Globus pallidus (tissue), 1 donor: Measurements from ENCODE around the gene INPP5D.

Experiments
- DNase-seq: peaks from one replicate; pipeline ENCODE4 v3.0.0-alpha.2; 2015; ENCODE audit warnings: low spot score

INPP5D gene

GRCh38 chr2:233209533-233210171, 149.5 kb downstream of the INPP5D start:
- DNase-seq = no peak

- DNase-seq = no peak
These were observed 150.1 kb downstream of the INPP5D start for GRCh38 chr2:233210281-233210680.

GRCh38 chr2:233210843-233211547, 150.9 kb downstream of the INPP5D start:
- DNase-seq = no peak

- DNase-seq = no peak
These were observed 151.4 kb downstream of the INPP5D start for GRCh38 chr2:233211548-233211895.

- no peak for DNase-seq
These were observed 152.9 kb downstream of the INPP5D start for GRCh38 chr2:233213011-233213410.

GRCh38 chr2:233213975-233214374, 153.8 kb downstream of the INPP5D start:
- no peak for DNase-seq

GRCh38 chr2:233217892-233218377, 157.8 kb downstream of the INPP5D start:
- DNase-seq = no peak

- DNase-seq = no peak
These were observed 158.7 kb downstream of the INPP5D start for GRCh38 chr2:233218836-233219235.

- DNase-seq = no peak
These were observed 159.7 kb downstream of the INPP5D start for GRCh38 chr2:233219848-233220247.

GRCh38 chr2:233221378-233222063, 161.4 kb downstream of the INPP5D start:
- DNase-seq = no peak

- DNase-seq = no peak
These were observed 163.1 kb downstream of the INPP5D start for GRCh38 chr2:233223059-233223894.

GRCh38 chr2:233225230-233226068, 165.3 kb downstream of the INPP5D start:
- no peak for DNase-seq

GRCh38 chr2:233226511-233227031, 166.4 kb downstream of the INPP5D start:
- DNase-seq = no peak

- no peak for DNase-seq
These were observed 167.3 kb downstream of the INPP5D start for GRCh38 chr2:233227346-233227978.

GRCh38 chr2:233228376-233228775, 168.2 kb downstream of the INPP5D start:
- no peak for DNase-seq

- no peak for DNase-seq
These were observed 173.6 kb downstream of the INPP5D start for GRCh38 chr2:233233618-233234230.

- no peak for DNase-seq
These were observed 174.1 kb downstream of the INPP5D start for GRCh38 chr2:233234264-233234663.

- DNase-seq = no peak
These were observed 174.9 kb downstream of the INPP5D start for GRCh38 chr2:233234996-233235395.

GRCh38 chr2:233235977-233236376, 175.8 kb downstream of the INPP5D start:
- no peak for DNase-seq
